K562 (cell line): ENCODE measurements around the gene FCGR3B. TPM values are rescaled to one million over a fixed set of nuclear protein-coding genes. Genes with fewer than 3 reads are reported as not detected.

Experiments
- ADNP ChIP-seq: fragments of 200-800 bp; sonication (Bioruptor generic); IDR thresholded peaks from 2 replicates; pipeline ENCODE4 v1.6.1; 2016; ENCODE audit warnings: missing genetic modification characterization, missing compliant biosample characterization
- KDM1A ChIP-seq, 2 experiments: fragments of 450-650 bp; IDR thresholded peaks; 2 replicates each; pipeline ENCODE4 v1.6.1; 2016; ENCODE audit warnings: mild to moderate bottlenecking in 2 of 2
- L3MBTL2 ChIP-seq: fragments of 450-650 bp; IDR thresholded peaks from 2 replicates; pipeline ENCODE4 v1.6.1; 2016; ENCODE audit warnings: mild to moderate bottlenecking, moderate library complexity
- NONO ChIP-seq, 2 experiments: fragments of 200-400 bp in 1 of 2; fragments of 450-650 bp in 1 of 2; formaldehyde crosslinking in 1 of 2; IDR thresholded peaks; 2 replicates each; pipeline ENCODE4 v1.6.1; 2017; ENCODE audit warnings: low read depth in 2 of 2, mild to moderate bottlenecking in 2 of 2, moderate library complexity in 2 of 2, low read length in 1 of 2
- SMARCE1 ChIP-seq: fragments of 450-650 bp; IDR thresholded peaks from 2 replicates; pipeline ENCODE4 v1.7.1; 2016; ENCODE audit warnings: mild to moderate bottlenecking
- SP1 ChIP-seq: sonication (generic); formaldehyde crosslinking; IDR thresholded peaks from 2 replicates; pipeline ENCODE4 v1.8.1; 2022; ENCODE audit warnings: mild to moderate bottlenecking, missing genetic modification reagents
- SREBF2 ChIP-seq: sonication (generic); formaldehyde crosslinking; IDR thresholded peaks from 2 replicates; pipeline ENCODE4 v1.4.0; 2020; ENCODE audit warnings: mild to moderate bottlenecking, missing genetic modification reagents
- TCF3 ChIP-seq: sonication (generic); formaldehyde crosslinking; IDR thresholded peaks from 2 replicates; pipeline ENCODE4 v1.4.0; 2020; ENCODE audit warnings: mild to moderate bottlenecking, missing genetic modification reagents
- TEAD1 ChIP-seq, 2 experiments: fragments of 450-650 bp in 1 of 2; sonication (generic) in 1 of 2; formaldehyde crosslinking; IDR thresholded peaks; 2 replicates each; pipeline versions ENCODE4 v1.4.0 to v1.8.0; 2020 to 2022; ENCODE audit warnings: mild to moderate bottlenecking in 2 of 2, missing genetic modification reagents in 1 of 2
- ZNF384 ChIP-seq: IDR thresholded peaks from 2 replicates; pipeline ENCODE4 v1.6.1; 2012; ENCODE audit warnings: low read depth, low read length, improper control_type of control experiment
- polyA plus RNA-seq, 8 experiments: library from polyadenylated mRNA; depleted of rRNA in 4 of 8; stranded (reverse) in 5 of 8; unstranded in 3 of 8; fragments of >200 nt; fragmentation: Nextera tagmentation in 2 of 8; fragmentation: Illumina TruSeq in 1 of 8; extraction: Ambion mirVana in 2 of 8; extraction: Trizol in 1 of 8; gene quantifications; 2 replicates each; pipeline versions ENCODE4 v1.2.1 to v1.2.3, GENCODE V29; 2011 to 2014; ENCODE audit warnings: inconsistent platforms in 1 of 8, missing spikeins in 1 of 8
- total RNA-seq, 7 experiments: library from RNA; depleted of rRNA in 6 of 7; stranded (reverse); fragments of >200 nt in 6 of 7; fragmentation: Illumina TruSeq in 2 of 7; extraction: Trizol in 2 of 7; gene quantifications; 2 replicates each; pipeline versions ENCODE4 v1.2.1 to v1.2.3, GENCODE V29; 2011 to 2021; ENCODE audit warnings: low replicate concordance in 1 of 7
- TF ChIP-seq, protein P1 (sequence below): fragments of 450-650 bp; conservative IDR thresholded peaks from 2 replicates; pipeline ENCODE4 v1.6.1; 2016; ENCODE audit warnings: missing genetic modification characterization, low read depth, mild to moderate bottlenecking, missing compliant biosample characterization, moderate library complexity
- TF ChIP-seq, protein P2 (sequence below): fragments of 450-650 bp; formaldehyde crosslinking; IDR thresholded peaks from 2 replicates; pipeline ENCODE4 v1.4.0; 2020; ENCODE audit warnings: mild to moderate bottlenecking, moderate library complexity
- TF ChIP-seq, protein P3 (sequence below): fragments of 450-650 bp; IDR thresholded peaks from 2 replicates; pipeline ENCODE4 v1.6.1; 2017; ENCODE audit warnings: antibody characterized with exemption, mild to moderate bottlenecking
- TF ChIP-seq, protein P4 (sequence below): fragments of 450-650 bp; IDR thresholded peaks from 2 replicates; pipeline ENCODE4 v1.6.1; 2016; ENCODE audit warnings: mild to moderate bottlenecking

The FCGR3B gene
- total and polyA plus RNA-seq, 9 of the 15 experiments (the other 6 are each of a cell fraction or from before 2014, with no cell fraction given), result 0.18 to 1.1 (median 0.40) TPM

GRCh38 chr1:161647507-161648360 is 16.8 kb upstream of the FCGR3B start (continued):
- TF ChIP-seq NONO (IDR thresholded peaks at IDR 0.05; ENCODE audit: low read depth in 2 of 2, low read length in 1 of 2) (0 out of 4 replicates have a peak, but pooled peaks of 1 of the 2 experiments have one; percentile 25), TCF3 (0 out of 2 replicates have a peak, but pooled peaks have one; percentile 8), SMARCE1 (peak; percentile 43; the same call in 1 of the 2 replicates), ZNF384 (peak; percentile 56; the same call in 1 of the 2 replicates), SP1 (CRISPR knock-in tag) (peak; percentile 39; the same call in 1 of the 2 replicates), TEAD1 (CRISPR knock-in tag; IDR thresholded peaks at IDR 0.05) (peak; percentile 17 to 26; a peak in 1 of 4 replicates), KDM1A (IDR thresholded peaks at IDR 0.05) (peak in 1 of 2 experiments; percentile 39; a peak in 1 of 4 replicates), SREBF2 (0 out of 2 replicates have a peak, but pooled peaks have one; percentile 56), ADNP (0 out of 2 replicates have a peak, but pooled peaks have one; percentile 46), L3MBTL2 (0 out of 2 replicates have a peak, but pooled peaks have one; percentile 30)
- TF ChIP-seq, protein P1, sequence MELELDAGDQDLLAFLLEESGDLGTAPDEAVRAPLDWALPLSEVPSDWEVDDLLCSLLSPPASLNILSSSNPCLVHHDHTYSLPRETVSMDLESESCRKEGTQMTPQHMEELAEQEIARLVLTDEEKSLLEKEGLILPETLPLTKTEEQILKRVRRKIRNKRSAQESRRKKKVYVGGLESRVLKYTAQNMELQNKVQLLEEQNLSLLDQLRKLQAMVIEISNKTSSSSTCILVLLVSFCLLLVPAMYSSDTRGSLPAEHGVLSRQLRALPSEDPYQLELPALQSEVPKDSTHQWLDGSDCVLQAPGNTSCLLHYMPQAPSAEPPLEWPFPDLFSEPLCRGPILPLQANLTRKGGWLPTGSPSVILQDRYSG (tag), result 0 out of 2 replicates have a peak, but pooled peaks have one; percentile 55
- TF ChIP-seq, protein P2, sequence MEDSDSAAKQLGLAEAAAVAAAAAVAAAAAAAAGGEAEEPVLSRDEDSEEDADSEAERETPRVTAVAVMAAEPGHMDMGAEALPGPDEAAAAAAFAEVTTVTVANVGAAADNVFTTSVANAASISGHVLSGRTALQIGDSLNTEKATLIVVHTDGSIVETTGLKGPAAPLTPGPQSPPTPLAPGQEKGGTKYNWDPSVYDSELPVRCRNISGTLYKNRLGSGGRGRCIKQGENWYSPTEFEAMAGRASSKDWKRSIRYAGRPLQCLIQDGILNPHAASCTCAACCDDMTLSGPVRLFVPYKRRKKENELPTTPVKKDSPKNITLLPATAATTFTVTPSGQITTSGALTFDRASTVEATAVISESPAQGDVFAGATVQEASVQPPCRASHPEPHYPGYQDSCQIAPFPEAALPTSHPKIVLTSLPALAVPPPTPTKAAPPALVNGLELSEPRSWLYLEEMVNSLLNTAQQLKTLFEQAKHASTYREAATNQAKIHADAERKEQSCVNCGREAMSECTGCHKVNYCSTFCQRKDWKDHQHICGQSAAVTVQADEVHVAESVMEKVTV, result peak; percentile 90
- TF ChIP-seq, protein P3, sequence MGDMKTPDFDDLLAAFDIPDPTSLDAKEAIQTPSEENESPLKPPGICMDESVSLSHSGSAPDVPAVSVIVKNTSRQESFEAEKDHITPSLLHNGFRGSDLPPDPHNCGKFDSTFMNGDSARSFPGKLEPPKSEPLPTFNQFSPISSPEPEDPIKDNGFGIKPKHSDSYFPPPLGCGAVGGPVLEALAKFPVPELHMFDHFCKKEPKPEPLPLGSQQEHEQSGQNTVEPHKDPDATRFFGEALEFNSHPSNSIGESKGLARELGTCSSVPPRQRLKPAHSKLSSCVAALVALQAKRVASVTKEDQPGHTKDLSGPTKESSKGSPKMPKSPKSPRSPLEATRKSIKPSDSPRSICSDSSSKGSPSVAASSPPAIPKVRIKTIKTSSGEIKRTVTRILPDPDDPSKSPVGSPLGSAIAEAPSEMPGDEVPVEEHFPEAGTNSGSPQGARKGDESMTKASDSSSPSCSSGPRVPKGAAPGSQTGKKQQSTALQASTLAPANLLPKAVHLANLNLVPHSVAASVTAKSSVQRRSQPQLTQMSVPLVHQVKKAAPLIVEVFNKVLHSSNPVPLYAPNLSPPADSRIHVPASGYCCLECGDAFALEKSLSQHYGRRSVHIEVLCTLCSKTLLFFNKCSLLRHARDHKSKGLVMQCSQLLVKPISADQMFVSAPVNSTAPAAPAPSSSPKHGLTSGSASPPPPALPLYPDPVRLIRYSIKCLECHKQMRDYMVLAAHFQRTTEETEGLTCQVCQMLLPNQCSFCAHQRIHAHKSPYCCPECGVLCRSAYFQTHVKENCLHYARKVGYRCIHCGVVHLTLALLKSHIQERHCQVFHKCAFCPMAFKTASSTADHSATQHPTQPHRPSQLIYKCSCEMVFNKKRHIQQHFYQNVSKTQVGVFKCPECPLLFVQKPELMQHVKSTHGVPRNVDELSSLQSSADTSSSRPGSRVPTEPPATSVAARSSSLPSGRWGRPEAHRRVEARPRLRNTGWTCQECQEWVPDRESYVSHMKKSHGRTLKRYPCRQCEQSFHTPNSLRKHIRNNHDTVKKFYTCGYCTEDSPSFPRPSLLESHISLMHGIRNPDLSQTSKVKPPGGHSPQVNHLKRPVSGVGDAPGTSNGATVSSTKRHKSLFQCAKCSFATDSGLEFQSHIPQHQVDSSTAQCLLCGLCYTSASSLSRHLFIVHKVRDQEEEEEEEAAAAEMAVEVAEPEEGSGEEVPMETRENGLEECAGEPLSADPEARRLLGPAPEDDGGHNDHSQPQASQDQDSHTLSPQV, result peak; percentile 72; the same call in 1 of the 2 replicates
- TF ChIP-seq, protein P4, sequence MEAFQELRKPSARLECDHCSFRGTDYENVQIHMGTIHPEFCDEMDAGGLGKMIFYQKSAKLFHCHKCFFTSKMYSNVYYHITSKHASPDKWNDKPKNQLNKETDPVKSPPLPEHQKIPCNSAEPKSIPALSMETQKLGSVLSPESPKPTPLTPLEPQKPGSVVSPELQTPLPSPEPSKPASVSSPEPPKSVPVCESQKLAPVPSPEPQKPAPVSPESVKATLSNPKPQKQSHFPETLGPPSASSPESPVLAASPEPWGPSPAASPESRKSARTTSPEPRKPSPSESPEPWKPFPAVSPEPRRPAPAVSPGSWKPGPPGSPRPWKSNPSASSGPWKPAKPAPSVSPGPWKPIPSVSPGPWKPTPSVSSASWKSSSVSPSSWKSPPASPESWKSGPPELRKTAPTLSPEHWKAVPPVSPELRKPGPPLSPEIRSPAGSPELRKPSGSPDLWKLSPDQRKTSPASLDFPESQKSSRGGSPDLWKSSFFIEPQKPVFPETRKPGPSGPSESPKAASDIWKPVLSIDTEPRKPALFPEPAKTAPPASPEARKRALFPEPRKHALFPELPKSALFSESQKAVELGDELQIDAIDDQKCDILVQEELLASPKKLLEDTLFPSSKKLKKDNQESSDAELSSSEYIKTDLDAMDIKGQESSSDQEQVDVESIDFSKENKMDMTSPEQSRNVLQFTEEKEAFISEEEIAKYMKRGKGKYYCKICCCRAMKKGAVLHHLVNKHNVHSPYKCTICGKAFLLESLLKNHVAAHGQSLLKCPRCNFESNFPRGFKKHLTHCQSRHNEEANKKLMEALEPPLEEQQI, result peak; percentile 67; the same call in 1 of the 2 replicates
